ENCODE data around the gene GSC2. TPM values are rescaled to one million over a fixed set of nuclear protein-coding genes. Genes with fewer than 3 reads are reported as not detected.

Gene GSC2
- total and polyA plus RNA-seq, 4 donors, result not detected

DNA sequence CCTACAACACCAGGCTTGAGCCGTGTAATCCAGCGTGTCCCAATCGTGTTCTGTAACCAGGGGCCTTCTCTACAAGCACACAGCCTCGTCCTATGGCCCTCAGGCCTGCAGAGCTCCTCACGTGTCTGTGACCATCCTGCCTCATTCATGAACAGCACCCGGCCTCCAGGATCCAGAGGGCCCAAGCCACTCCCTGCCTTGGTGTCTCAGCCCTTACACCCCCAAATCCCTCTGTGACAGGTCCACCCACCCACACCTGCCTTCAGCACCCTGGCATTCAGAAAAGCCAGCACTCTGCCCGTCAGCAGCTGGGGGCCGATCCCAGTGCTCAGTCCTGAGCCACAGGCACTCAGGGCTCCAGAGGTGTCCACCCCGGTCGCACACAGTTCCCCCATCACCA, 13.2 kb downstream of the GSC2 start:
- DNase-seq (ENCODE audit: low spot score), result no peak
- Histone ChIP-seq H3K36me3 (ENCODE audit: control insufficient read depth in 4 of 4, insufficient read depth in 3 of 4, low read depth in 1 of 4, low read length in 3 of 4) (peaks cover 11 to 76% (median 37%) of the 10 kb centered on the region in 4 donors), H3K9ac (ENCODE audit: low read depth in 1 of 2, low read length in 2 of 2) (no peak overlapping the region), H3K9me3 (ENCODE audit: control insufficient read depth in 4 of 4, low read length in 3 of 4) (no peaks in the 10 kb centered on the region), H3K27me3 (ENCODE audit: control insufficient read depth in 4 of 4, insufficient read depth in 4 of 4, low read length in 3 of 4) (no peaks in the 10 kb centered on the region), H3K4me3 (ENCODE audit: low read depth in 1 of 3, low read length in 3 of 3) (no peak overlapping the region), H3K27ac (ENCODE audit: low read depth in 1 of 2, low read length in 2 of 2) (no peak overlapping the region), H3K4me1 (ENCODE audit: control insufficient read depth in 4 of 4, insufficient read depth in 4 of 4, low read length in 3 of 4) (no peaks in the 10 kb centered on the region)
- 97% methylated on average over 10 of the region's 10 CpGs for WGBS
- TF ChIP-seq JUND (IDR thresholded peaks at IDR 0.05), result no peak
- no peak for TF ChIP-seq HNF4G (IDR thresholded peaks at IDR 0.05)
- TF ChIP-seq REST (IDR thresholded peaks at IDR 0.05), result no peak
- TF ChIP-seq HNF4A (conservative IDR thresholded peaks at IDR 0.05), result no peak
- no peak for TF ChIP-seq RAD21 (IDR thresholded peaks at IDR 0.05)
- TF ChIP-seq SP1 (IDR thresholded peaks at IDR 0.05), result no peak
- TF ChIP-seq, protein P1, sequence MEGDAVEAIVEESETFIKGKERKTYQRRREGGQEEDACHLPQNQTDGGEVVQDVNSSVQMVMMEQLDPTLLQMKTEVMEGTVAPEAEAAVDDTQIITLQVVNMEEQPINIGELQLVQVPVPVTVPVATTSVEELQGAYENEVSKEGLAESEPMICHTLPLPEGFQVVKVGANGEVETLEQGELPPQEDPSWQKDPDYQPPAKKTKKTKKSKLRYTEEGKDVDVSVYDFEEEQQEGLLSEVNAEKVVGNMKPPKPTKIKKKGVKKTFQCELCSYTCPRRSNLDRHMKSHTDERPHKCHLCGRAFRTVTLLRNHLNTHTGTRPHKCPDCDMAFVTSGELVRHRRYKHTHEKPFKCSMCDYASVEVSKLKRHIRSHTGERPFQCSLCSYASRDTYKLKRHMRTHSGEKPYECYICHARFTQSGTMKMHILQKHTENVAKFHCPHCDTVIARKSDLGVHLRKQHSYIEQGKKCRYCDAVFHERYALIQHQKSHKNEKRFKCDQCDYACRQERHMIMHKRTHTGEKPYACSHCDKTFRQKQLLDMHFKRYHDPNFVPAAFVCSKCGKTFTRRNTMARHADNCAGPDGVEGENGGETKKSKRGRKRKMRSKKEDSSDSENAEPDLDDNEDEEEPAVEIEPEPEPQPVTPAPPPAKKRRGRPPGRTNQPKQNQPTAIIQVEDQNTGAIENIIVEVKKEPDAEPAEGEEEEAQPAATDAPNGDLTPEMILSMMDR (IDR thresholded peaks at IDR 0.05; ENCODE audit: low read depth, low read length, missing input control), result no peak
- TF ChIP-seq GABPA (IDR thresholded peaks at IDR 0.05 in 1 of 2, conservative IDR thresholded peaks at IDR 0.05 in 1 of 2), result no peak
- no peak for TF ChIP-seq ATF3 (IDR thresholded peaks at IDR 0.05)
- TF ChIP-seq, protein P2, sequence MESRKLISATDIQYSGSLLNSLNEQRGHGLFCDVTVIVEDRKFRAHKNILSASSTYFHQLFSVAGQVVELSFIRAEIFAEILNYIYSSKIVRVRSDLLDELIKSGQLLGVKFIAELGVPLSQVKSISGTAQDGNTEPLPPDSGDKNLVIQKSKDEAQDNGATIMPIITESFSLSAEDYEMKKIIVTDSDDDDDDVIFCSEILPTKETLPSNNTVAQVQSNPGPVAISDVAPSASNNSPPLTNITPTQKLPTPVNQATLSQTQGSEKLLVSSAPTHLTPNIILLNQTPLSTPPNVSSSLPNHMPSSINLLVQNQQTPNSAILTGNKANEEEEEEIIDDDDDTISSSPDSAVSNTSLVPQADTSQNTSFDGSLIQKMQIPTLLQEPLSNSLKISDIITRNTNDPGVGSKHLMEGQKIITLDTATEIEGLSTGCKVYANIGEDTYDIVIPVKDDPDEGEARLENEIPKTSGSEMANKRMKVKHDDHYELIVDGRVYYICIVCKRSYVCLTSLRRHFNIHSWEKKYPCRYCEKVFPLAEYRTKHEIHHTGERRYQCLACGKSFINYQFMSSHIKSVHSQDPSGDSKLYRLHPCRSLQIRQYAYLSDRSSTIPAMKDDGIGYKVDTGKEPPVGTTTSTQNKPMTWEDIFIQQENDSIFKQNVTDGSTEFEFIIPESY (IDR thresholded peaks at IDR 0.05), result no peak
- TF ChIP-seq NR2F2 (IDR thresholded peaks at IDR 0.05), result no peak
- TF ChIP-seq TAF1 (conservative IDR thresholded peaks at IDR 0.05), result no peak
- no peak for TF ChIP-seq YY1 (IDR thresholded peaks at IDR 0.05)
- no peak for TF ChIP-seq FOXA2 (IDR thresholded peaks at IDR 0.05)
- TF ChIP-seq EGR1 (IDR thresholded peaks at IDR 0.05; ENCODE audit: low read depth in 2 of 2), result no peak
- TF ChIP-seq FOXA1 (IDR thresholded peaks at IDR 0.05), result no peak
- TF ChIP-seq RXRA (IDR thresholded peaks at IDR 0.05), result no peak
- TF ChIP-seq MAX (IDR thresholded peaks at IDR 0.05), result no peak

Data from liver (tissue), 9 donors.